ENCODE results near the gene FHIT.

The FHIT gene

GRCh38 chr3:59771768-59772181, 1479.5 kb downstream of the FHIT start:
- DNase-seq = no peak

GRCh38 chr3:59769127-59769750, 1482.0 kb downstream of the FHIT start:
- no peak for DNase-seq

- DNase-seq = no peak
These were observed 1484.9 kb downstream of the FHIT start for GRCh38 chr3:59766200-59766872.

- DNase-seq = no peak
These were observed 1487.1 kb downstream of the FHIT start for GRCh38 chr3:59764171-59764570.

- no peak for DNase-seq
These were observed 1488.3 kb downstream of the FHIT start for GRCh38 chr3:59762941-59763340.

GRCh38 chr3:59759298-59760031, 1491.8 kb downstream of the FHIT start:
- DNase-seq = no peak

GRCh38 chr3:59758672-59759071, 1492.6 kb downstream of the FHIT start:
- no peak for DNase-seq

- no peak for DNase-seq
These were observed 1494.3 kb downstream of the FHIT start for GRCh38 chr3:59756934-59757333.

GRCh38 chr3:59754456-59755129, 1496.7 kb downstream of the FHIT start:
- DNase-seq = no peak

GRCh38 chr3:59753808-59754450, 1497.3 kb downstream of the FHIT start:
- no peak for DNase-seq

- no peak for DNase-seq
These were observed 1498.3 kb downstream of the FHIT start for GRCh38 chr3:59752925-59753324.

- no peak for DNase-seq
These were observed 1499.6 kb downstream of the FHIT start for GRCh38 chr3:59751606-59752005.

GRCh38 chr3:59750391-59750790, 1500.9 kb downstream of the FHIT start:
- no peak for DNase-seq

- DNase-seq = no peak
These were observed 1502.0 kb downstream of the FHIT start for GRCh38 chr3:59749291-59749690.

GRCh38 chr3:59746585-59746984, 1504.7 kb downstream of the FHIT start:
- DNase-seq = no peak

- no peak for DNase-seq
These were observed 1514.0 kb downstream of the FHIT start for GRCh38 chr3:59737241-59737640.

- no peak for DNase-seq
These were observed 1517.2 kb downstream of the FHIT start for GRCh38 chr3:59734061-59734460.

- no peak for DNase-seq
These were observed 1518.0 kb downstream of the FHIT start for GRCh38 chr3:59733041-59733809.

GRCh38 chr3:59731943-59732342, 1519.3 kb downstream of the FHIT start:
- DNase-seq = no peak

- DNase-seq = no peak
These were observed 1520.7 kb downstream of the FHIT start for GRCh38 chr3:59730591-59730990.

GRCh38 chr3:59728587-59728908, 1522.7 kb downstream of the FHIT start:
- no peak for DNase-seq

- DNase-seq = no peak
These were observed 1523.2 kb downstream of the FHIT start for GRCh38 chr3:59727902-59728586.
